ENCODE measurements around the gene MATK.

The MATK gene

DNA sequence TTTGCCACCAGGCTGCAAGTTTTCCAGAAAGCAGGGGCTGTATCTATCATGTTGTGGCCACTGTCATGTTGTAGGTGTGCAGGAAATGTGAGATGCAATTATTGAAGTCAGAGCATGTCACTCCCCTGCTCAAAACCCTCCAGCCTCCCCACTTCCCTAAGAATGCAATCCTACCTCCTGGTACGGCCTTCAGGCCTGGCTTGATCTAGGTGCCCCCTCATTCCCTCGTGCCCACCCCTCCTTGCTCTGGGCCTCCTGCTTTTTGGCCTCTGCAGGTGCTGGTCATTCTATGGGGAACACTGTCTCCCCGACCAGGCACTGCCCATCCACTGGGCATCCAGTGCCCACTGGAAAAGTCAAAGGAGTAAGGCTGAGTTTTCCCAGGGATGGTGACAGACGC lies 28.5 kb upstream of the MATK start:
- no peak for DNase-seq

DNA sequence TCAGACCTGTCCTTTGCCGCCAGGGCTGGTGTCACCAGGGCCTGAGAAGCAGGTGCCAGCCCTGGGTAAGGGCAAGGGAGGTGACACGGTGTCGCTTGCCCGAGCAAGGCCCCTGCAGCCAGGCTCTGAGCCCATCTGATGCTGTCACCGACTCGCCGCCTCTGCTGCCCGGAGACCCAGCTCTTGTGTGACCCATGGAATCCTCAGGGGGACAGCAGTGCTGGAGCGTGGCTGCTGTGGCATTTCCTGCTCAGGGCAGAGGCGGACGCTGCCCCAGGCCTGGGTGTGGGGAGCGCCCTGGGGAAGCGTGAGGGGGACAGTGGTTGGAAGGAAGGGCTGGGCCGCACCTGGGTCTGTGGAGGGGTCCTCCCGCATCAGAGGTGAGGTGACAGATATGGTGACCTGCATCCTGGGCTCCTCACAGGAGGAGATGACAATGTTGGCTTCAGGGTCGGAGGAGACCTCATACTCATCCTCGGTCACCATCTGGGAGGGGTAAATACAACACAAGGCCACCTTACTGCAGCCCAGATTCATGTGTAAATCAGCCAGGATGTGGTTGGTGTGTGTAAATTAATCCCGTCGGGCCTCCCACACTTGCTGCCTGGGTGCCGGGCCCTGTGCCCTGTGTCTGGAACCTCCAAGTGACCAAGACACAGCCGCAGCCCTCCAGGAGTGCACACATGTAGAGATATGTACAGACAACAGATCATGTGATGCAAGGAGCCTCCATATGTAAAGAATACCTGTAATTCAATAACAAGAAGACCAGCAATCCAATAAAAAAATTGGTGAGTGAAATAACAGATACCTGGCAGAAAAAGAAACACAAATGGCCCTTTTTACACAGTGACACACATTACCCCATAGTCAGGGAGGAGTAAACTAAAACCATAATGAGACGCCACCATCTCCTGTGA lies 27.6 kb upstream of the MATK start:
- no peak for DNase-seq

DNA sequence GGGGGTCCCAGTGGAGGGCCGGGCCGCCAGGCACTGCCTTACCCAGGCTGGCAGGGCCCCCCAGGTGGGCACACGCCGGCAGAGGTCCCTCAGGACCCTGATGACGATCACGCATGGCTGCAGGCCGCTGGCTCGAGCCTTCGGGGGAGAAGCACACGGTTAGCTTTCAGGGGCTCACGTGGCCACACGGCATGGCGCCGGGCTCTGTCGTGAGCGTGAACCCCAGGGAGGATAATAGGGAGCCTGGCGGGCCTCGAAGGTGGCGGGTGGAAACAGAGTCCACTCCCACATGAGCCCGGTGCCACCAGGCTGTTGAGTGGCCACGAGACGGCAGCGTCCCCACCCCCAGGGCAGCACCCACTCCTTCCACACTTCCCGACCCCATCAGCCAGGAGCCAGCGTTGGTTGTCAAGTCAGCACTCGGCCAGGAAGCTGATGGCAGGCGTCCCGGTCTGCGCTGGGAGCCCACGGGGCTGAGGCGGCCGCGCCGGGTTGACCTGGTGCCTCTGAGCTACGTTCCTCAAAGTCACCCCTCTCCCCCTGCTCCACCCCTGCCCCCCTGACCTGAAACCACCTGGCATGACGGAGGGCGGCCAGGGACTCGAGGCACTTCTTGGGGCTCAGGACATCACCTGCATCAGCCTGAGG lies 24.7 kb upstream of the MATK start:
- DNase-seq: no peak

DNA sequence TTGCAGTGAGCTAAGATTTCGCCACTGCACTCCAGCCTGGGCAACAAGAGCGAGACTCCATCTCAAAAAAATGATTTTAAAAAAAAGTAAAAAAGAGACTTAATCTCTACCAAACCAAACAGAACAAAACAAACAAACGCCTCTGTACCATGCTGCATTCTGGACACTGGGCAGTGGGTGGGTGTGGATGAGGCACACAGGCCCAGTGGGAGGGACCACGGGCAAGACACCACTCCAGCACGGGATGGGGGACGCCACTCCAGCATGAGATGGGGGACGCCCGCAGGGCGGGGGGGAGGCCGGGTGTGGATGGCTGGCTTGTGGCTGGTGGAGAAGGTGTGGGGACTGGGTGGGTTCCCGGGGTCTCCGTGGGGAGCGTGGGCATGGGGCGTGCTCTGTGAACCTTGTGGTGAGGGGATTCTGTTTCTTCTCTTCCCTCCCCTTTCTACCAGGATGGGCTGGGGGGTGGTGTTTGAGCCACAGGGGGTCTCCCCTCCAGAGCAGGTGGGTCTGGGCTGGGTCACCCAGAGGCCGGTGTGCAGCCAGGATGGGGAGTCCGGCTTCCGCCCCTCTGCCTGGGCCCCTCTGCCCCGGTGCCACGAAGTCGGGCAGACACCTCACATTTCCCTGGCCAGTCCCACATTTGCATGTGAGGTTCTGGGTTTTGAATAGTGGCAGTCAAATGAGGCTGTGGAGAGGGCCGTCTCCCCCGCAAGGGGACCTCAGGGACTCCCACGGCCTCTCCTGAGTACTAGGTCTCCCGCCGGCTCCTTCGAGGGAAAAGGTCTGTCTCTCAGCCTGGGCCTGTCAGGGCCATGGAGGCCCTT lies 23.9 kb upstream of the MATK start:
- no peak for DNase-seq

DNA sequence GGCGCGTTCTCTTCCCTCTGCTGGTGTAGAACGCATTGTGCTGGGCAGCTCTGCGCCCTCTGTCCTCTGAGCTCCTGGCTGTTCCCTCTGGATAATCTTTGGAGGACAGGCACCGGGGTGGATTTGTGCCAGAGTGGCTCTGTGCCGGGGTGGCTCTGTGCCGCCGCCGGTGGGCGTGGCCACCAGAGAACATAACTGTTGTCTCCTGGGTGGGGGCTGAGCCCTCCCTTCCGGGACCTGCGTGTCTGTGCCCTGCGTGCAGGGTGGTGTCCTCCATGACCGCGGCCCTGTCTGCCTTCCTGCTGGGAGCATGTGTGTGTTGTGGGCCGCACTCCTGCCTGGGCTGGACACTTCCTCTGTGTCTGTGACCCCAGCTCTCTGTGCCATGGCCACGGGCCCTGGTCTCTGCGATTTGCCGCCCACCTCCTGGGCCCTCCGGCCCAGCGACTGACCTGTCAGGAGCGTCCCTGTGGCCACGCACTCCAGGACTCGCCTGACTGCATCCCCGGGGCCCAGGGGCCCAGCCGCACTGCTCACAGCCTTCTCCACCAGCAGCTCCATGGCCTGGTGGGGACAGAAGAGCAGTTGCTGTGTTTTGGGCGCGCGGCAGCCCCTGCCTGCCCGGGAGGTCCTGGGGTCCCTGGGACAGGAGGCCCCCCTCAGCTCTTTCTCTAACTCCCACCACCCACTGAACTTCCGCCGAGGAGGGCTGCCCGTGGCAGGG lies 22.4 kb upstream of the MATK start:
- DNase-seq: no peak

DNA sequence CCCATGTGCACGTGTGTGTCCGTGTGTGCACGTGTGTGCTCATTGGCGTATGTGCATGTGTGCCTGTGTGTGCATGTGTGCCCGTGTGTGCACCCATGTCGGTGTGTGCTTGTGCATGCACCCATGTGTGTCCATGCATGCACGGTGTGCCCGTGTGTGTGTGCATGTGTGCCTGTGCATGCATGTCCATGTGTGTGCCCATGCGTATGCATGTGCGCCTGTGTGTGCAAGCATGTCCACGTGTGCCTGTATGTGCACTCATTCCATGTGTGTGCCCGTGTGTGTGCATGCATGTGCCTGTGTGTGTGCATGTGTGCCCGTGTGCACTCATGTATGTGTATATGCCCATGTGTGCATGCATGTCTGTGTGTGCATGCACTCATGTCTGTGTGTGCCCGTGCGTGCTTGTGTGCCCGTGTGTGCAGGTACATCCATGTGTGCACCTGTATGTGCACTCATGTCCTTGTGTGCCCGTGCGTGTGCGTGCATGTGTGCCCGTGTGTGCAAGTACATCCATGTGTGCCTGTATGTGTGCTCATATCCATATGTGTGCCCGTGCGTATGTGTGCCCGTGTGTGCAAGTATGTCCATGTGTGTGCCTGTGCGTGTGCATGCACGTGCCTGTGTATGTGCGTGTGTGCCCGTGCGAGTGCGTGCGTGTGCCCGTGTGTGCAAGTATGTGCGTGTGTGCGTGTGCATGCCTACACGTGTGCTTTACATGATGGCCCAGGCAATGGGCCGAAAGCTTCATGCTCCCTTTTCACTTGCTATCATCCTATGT lies 21.6 kb upstream of the MATK start:
- DNase-seq: no peak

- no peak for DNase-seq
Observed at GRCh38 chr19:3807131-3807480, 20.9 kb upstream of the MATK start.

DNA sequence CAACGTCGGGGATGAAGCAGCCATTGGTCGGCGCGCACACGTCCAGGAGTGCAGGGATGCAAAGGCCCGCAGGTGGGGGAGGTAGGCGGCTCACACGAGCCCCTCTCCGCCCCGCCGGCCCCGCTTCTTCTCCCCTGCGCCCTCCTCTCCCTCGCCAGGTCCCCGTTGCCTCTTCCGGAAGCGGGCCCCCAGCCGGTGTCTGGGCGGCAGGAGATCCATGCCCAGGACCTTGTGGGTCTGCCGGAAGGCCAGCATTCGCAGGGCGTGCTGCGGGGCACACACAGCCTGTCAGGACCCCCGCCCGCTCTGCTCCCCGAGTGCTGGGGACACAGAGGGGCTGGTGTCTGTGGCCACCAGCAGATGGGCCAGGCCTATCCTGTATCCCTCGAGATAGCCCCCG lies 19.7 kb upstream of the MATK start:
- DNase-seq: no peak

GRCh38 chr19:3804429-3804828 lies 18.2 kb upstream of the MATK start:
- no peak for DNase-seq

DNA sequence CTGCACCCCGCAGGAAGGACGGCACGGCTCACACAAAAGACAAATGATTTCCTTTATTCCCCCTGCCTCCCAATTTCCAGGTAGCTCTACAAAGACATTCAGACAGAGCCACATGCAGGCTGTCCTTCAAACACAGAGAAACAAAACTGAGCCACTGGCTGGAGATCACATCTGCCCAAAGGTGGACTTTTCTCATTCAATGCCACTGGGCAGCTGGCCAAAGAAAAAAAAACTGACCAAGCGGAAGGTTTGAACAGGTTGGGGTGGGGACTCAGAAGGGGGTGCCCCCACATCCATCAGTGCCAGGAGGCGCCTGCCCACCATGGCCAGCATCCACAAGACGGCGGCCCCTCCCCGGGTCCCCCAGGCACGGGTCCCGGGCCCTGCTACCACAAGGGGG lies 17.8 kb upstream of the MATK start:
- DNase-seq: no peak

GRCh38 chr19:3803114-3803888 lies 17.1 kb upstream of the MATK start:
- DNase-seq: no peak

- no peak for DNase-seq
Observed at GRCh38 chr19:3801412-3802096, 15.4 kb upstream of the MATK start.

DNA sequence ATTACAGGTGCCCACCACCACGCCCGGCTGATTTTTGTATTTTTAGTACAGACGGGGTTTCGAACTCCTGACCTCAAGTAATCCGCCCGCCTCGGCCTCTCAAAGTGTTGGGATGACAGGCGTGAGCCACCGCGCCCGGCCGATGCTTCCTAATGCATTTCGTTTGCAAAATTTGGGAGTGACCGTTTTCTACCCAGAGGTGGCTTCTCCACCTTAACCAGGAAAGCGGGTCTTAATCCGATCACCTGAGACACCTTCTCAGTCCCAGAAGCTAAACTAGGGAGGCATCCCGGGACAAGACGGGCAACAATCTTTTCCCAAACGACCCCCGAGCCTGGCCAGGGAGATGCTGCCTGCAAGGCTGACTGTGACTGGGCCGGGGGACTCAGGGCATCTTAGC lies 14.8 kb upstream of the MATK start:
- DNase-seq: no peak

GRCh38 chr19:3798137-3798536 lies 12.0 kb upstream of the MATK start:
- no peak for DNase-seq

DNA sequence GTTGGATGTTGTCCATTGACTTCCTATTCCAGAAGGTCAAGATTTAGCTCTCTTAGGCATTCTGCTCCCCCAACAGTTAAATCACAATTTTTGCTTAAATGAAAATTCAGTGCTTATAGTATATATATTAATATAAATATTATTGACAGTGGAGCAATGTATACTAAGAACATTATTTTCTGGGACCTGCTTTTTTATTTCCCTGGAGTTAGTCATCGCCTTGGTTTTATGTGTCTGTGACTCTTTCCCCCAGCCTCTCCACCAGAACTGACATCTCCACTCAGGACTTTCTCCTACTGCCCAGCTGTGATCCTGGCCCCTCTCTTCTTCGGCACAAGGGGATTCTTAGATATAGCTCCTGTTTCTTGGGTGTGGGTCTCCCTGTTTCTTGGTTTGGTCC lies 10.2 kb upstream of the MATK start:
- DNase-seq: no peak

DNA sequence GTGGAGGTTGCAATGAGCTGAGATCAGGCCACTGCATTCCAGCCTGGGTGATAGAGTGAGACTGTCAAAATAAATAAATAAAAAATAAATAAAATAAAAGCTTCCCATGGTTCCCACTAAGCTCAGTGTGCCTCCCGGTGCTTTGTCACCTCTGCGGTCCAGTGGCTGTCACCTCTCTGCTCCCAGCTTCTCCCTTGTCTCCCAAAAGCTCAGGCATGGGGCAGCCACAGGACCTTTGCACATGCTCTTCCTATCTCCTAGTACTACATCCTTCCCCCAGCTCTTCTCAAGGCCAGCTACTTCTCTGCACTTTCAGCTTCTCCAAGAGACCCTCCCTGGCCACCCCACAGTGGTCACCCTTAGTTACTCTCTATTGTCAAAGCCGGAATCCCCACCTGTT lies 7.6 kb upstream of the MATK start:
- no peak for DNase-seq

DNA sequence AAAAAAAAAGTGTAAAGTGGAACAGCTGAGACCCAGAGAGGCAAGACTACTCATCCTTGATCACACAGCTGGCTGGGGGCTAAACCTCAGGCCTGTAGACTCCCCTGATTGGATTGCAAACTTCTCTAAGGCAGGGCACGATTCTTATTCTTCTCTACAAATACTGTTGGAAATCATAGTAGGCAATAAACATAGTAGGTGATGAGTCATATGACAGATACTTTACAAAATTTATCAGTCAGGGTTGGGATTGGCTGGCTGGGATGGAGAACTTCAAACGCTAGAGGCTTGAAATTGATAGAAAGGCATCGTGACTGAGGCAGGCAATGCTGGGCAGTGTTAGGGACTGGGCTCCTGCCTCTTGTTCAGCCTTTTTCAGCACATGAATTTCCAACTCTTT lies 5.9 kb upstream of the MATK start:
- no peak for DNase-seq

DNA sequence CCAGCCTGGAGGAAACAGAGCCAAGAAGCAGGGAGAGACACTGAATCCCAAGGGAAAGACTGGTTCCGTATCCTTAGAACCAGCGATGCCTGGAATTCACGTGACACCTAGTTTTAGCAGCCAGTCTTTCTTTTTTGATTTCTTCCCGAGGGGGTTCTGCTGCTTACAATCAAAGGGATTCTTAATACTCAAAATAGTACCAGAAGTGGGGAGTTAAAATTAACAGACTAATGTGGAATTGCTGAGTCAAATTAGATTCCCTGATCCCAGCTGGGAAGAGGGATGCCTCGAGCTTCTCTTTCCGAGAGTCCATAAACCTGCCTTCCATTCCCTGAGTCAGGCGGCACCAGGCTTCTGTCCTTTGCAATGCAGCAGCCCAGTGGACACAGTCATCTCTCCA lies 4.8 kb upstream of the MATK start:
- no peak for DNase-seq

DNA sequence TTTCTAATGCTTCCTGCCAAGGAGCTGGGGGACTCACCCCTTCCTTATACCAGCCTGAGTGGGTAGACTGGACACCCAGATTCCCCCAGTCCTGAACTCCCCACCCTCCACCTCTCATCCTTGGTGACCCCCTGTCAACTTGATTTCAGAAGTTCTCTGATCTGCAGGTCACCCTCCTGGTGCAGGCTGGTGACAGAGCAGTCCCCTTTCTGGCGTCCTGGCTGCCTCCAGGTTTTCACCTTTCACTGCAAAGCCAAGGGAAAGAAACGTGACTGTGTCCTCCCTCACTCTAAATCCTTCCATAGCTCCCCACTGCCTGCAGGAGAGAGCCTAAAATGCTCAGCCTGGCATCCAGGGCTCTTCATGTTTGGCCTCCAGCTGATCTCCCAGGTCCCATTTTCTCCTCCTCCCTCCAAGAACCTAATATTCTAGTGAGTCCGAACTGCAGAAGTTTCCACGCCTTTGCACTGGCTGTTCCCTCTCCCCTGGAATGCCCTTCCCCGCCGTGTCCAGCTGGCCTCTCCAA lies 4.1 kb upstream of the MATK start:
- DNase-seq: no peak

DNA sequence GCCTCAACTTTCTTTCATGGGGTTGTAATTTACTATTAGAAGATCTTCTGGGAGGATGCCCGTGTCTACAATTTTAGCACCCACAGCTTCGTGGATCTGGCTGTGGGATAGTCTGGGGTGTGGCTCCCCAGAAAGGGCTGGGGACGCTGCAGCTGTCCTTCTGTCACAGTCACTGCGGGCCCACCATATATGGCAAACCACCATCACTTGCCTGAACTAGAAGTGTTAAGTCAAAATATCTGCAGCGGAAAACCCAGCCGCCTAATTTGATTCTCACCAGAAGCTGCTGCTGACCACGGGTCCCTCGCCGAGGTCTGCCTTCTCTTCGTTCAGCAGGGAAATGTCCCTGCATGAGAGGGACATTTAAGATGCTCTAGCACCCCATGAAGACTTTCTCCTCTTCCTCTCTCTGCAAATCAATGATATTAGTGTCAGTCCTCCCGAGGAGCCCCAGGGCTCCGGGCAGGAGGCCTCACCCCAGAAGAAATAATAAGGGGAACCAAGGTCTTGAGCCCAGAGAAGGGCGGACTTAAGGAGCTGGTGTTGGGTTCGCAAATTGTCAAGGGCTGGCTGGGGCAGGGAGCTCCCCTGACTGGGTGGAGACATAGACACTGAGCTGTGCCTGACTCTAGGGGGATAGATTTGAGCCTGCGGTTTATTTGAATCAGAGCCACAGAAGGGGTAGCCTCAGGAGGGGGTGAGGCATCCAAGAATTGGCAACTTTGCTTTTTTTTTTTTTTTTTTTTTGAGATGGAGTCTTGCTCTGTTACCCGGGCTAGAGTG lies 3.0 kb upstream of the MATK start:
- DNase-seq: no peak

All from NCI-H2081 treated with DMSO at 0.1 percent for 48 hours (cell line).